HL-60/S4 treated with phorbol 12-myristate 13-acetate at 8.2 ng/mL for 4 days and 3 days (cell line): ENCODE results near the gene ZNF468.
"Not testable (repeated sequence)": the region's sequence is repeated elsewhere in the genome, so short reads cannot be mapped to it uniquely, and the experiment has no call there.

Source experiments
- in situ Hi-C: fragments of 300-500 bp; cut with MboI; formaldehyde crosslinking; loops from 2 replicates; pipeline ENCODE4 v1.15.0; 2022; ENCODE audit warnings: low sequenced_read_pairs

ZNF468 gene

GRCh38 chr19:52829866-52830265, 27.6 kb downstream of the ZNF468 start:
- in situ Hi-C loops = not testable (repeated sequence)

- in situ Hi-C loops = no loop called here
These were observed 31.7 kb downstream of the ZNF468 start for GRCh38 chr19:52825765-52826164.

DNA sequence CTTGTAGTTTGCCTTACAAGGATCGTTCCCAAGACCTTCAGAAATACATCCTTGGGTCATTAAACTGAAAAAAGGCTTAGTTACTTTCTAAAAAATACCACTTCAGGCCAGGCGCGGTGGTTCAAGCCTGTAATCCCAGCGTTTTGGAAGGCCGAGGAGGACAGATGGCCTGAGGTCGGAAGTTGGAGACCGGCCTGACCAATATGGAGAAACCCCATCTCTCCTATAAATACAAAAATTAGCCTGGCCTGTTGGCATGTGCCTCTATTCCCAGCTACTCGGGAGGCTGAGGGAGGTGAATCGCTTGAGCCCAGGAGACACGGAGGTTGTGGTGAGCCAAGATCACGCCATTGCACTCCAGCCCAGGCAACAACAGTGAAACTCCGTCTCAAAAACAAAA, 33.7 kb downstream of the ZNF468 start:
- in situ Hi-C loops = no loop called here

- in situ Hi-C loops = not testable (repeated sequence)
These were observed 36.0 kb downstream of the ZNF468 start, which contains the start of gene ZNF28 for GRCh38 chr19:52821204-52821960. TSS of gene ZNF28 (minus strand) at chr19:52821633. CDS start at chr19:52817958, 3,675 bp downstream.

GRCh38 chr19:52820472-52821203, 36.8 kb downstream of the ZNF468 start:
- in situ Hi-C loops = not testable (repeated sequence)

DNA sequence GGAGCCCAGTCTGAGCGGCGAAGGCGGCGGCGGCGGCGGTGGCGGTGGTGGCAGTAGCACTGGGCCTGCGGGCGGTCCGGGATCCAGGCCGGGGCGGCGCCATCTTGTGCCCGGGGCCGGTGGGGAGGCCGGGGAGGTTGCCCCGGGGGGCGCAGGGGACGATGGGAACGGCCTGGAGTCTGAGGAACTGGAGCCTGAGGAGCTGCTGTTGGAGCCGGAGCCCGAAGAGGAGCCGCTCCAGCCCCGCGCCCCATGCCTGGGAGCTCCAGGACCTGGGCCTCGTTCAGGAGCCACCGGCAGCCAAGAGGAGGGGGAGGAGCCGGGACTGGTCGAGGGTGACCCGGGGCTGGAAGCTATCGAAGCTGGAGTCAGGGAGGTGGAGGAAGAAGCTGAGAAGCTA, 47.6 kb downstream of the ZNF468 start:
- in situ Hi-C loops = no loop called here

DNA sequence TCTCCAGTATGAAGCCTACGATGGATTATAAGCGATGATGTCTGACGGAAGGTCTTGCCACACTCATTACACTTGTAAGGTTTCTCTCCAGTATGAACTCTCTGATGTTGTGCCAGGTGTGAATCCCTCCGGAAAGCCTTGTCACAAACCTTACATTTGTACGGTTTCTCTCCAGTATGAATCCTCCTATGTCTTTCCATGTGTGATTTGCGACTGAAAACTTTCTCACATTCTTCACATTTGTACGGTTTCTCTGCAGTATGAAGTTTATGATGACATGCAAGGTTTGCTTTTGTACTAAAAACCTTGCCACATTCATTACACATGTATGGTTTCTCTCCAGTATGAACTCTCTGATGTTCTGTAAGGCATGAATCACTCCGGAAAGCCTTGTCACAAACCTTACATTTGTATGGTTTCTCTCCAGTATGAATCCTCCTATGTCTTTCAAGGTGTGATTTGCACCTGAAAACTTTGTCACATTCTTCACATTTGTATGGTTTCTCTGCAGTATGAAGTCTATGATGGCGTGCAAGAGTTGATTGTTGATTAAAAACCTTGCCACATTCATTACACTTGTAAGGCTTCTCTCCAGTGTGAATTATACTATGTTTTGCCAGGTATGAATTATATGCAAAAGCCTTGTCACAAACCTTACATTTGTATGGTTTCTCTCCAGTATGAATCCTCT, 57.3 kb downstream of the ZNF468 start:
- in situ Hi-C loops = not testable (repeated sequence)

DNA sequence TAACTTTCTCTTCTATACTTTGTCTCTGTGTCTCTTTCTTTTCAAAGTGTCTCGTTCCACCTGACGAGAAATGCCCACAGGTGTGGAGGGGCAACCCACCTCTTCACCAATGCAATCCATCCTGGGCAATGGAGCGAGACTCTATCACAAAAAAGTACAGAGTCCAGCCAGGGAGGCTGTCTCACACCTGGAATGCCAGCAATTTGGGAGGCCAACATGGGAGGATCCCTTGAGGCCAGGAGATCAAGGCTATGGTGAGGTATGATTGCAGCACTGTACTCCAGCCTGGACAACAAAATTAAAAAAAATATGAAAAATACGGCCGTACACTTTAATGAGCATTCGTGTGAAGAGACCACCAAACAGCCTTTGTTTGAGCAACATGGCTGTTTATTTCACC, 68.0 kb downstream of the ZNF468 start:
- in situ Hi-C loops = no loop called here
